ENCODE measurements around the gene COG2.
"Not testable (repeated sequence)": the region's sequence is repeated elsewhere in the genome, so short reads cannot be mapped to it uniquely, and the experiment has no call there.

Gene COG2

DNA sequence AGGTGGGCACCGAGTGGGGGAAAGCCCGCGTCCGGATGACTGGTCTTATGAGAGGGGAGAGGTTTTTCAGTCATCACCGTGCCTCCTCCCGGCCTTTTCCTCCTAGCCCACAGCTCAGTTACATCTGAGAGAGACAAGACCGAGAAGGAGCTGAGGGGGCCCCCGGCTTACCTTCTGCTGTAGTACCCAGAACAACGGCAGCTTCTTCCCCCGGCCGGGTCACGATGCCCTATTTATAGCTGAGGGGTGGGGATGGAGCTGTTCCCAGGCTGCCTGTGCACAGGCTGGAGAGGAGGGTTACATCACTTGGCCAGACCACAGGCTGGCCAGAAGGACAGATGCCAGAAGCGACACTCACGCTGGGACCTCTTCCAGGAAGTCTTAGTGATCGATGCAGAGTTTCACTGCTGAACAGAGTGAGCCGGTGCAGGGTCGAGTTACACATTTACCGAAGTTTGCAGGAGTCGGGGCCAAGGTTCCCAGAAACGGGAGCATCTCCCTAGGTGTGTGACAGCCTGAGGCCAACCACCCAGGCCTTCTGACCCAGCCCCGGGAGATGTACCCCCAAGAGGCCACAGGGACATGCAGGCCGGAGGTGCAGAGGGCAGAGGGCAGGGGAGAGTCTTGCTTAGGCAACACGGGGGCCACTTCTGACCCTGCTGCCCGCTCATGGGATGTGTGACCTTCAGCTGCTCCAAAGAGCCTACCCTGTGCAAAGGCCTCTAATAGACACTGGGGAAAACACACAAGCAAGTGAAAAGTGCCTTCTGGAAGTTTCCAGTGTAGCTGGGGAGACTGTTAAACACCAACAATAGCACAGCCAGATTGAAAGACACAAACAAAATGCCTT lies 71.9 kb downstream of the COG2 start, which contains the start of gene AGT:
AGT (minus strand) TSS at position 208 of the 850 bp plus-strand sequence. CDS start 3,299 bp downstream, outside the sequence.
- DNase-seq (ENCODE audit: low spot score in 2 of 2) (no peak), ATAC-seq (ENCODE audit: low read depth) (no peak)
- H3K27ac Mint-ChIP-seq = no peak within 1 kb of the TSS
- H3K36me3 Mint-ChIP-seq = peaks cover 2% of the 10 kb centered on the region
- H3K4me1 Mint-ChIP-seq = no peaks in the 10 kb centered on the region
- peaks cover 2% of the 10 kb centered on the region for H3K9me3 Mint-ChIP-seq
- no peak within 1 kb of the TSS for H3K4me3 Mint-ChIP-seq
- H3K27me3 Mint-ChIP-seq = peaks cover 12% of the 10 kb centered on the region

DNA sequence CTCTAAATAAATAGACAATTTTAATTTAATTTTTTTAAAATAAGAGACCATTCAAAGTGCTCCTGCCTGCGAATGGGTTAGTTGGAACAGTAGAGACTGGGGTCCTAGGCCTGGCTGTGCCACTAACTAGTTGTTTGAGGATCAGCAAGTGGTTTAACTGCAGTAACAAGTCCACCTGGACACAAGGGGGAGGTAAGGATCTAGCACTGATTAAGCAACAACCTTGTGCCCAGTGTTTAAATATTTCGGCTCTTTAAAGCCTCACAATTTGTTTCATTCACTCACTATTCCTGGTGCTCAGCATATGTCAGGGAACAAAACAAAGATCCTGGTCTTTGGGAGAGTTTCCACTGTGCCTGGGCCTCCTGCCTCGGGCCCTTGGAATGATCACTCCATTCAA lies 73.2 kb downstream of the COG2 start:
- Mint-ChIP-seq H3K27me3 (peaks cover 12% of the 10 kb centered on the region), H3K36me3 (peaks cover 2% of the 10 kb centered on the region), H3K4me3 (no peak overlapping the region), H3K4me1 (no peaks in the 10 kb centered on the region), H3K9me3 (peaks cover 3% of the 10 kb centered on the region), H3K27ac (no peak overlapping the region)
- no peak for ATAC-seq (ENCODE audit: low read depth)
- DNase-seq (ENCODE audit: low spot score in 2 of 2) = no peak

DNA sequence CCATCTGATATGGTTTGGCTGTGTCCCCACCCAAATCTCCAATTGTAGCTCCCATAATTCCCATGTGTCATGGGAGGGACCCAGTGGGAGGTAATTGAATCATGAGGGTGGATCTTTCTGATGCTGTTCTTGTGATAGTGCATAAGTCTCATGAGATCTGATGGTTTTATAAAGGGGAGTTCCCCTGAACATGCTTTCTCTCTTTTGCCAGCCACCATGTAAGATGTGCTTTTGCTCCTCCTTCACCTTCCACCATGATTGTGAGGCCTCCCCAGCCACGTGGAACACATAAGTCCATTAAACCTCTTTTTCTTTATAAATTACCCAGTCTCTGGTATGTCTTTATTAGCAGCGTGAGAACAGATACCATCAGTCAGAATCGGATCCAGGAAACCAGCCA lies 74.2 kb downstream of the COG2 start:
- not testable (repeated sequence) for H3K9me3 Mint-ChIP-seq; H3K27ac Mint-ChIP-seq; H3K4me1 Mint-ChIP-seq; ATAC-seq (ENCODE audit: low read depth); DNase-seq (ENCODE audit: low spot score in 2 of 2); H3K36me3 Mint-ChIP-seq; H3K4me3 Mint-ChIP-seq
- H3K27me3 Mint-ChIP-seq = peaks cover 12% of the 10 kb centered on the region

DNA sequence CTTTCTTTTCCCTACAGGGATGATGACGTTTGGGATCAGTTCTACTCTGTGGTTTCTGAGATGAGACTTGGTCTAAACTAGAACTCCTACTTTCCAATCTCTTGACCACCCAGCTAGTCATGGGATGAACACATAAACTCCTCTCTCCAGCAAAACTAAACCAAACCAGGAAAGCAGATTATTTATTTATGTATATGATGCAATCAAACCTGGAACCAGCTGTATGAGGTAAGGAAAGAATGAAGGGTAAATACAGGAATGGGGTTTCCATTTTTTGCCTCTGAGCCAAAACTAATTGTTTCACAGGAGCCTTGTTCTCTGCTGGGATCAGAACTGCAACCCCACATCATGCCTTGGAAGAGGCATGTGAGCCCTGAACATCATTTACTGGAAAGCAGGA lies 75.0 kb downstream of the COG2 start:
- Mint-ChIP-seq H3K36me3 (peaks cover 6% of the 10 kb centered on the region), H3K4me1 (no peaks in the 10 kb centered on the region), H3K27me3 (peaks cover 12% of the 10 kb centered on the region), H3K27ac (no peak overlapping the region), H3K4me3 (no peak overlapping the region), H3K9me3 (peaks cover 10% of the 10 kb centered on the region)
- DNase-seq (ENCODE audit: low spot score in 2 of 2) (no peak), ATAC-seq (ENCODE audit: low read depth) (no peak)

DNA sequence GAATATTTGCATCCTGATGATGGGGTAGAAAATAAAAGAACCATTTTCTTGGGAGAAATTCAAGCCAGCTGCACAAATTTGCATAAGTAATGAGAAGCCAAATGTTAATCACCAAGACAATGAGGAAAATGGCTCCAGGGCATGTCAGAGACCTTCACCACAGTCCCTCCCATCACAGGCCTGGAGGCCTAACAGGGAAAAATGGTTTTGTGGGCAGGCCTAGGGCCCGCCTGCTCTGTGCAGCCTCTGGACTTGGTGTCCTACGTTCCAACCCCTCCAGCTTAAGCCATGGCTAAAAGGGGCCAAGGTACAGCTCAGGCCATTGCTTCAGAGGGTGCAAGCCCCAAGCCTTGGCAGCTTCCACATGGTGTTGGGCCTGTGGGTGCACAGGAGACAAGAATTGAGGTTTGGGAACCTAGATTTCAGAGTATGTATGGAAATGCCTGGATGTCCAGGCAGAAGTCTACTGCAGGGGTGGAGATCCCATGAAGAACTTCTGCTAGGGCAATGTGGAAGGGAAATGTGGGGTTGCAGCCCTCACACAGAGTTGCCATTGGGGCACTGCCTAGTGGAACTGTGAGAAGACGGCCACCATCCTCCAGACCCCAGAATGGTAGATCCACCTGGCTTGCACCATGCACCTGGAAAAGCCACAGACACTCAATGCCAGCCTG lies 79.7 kb downstream of the COG2 start:
- not testable (repeated sequence) for H3K4me1 Mint-ChIP-seq; H3K36me3 Mint-ChIP-seq; ATAC-seq (ENCODE audit: low read depth); H3K4me3 Mint-ChIP-seq; H3K27me3 Mint-ChIP-seq; H3K27ac Mint-ChIP-seq; DNase-seq (ENCODE audit: low spot score in 2 of 2)
- peaks cover 11% of the 10 kb centered on the region for H3K9me3 Mint-ChIP-seq

DNA sequence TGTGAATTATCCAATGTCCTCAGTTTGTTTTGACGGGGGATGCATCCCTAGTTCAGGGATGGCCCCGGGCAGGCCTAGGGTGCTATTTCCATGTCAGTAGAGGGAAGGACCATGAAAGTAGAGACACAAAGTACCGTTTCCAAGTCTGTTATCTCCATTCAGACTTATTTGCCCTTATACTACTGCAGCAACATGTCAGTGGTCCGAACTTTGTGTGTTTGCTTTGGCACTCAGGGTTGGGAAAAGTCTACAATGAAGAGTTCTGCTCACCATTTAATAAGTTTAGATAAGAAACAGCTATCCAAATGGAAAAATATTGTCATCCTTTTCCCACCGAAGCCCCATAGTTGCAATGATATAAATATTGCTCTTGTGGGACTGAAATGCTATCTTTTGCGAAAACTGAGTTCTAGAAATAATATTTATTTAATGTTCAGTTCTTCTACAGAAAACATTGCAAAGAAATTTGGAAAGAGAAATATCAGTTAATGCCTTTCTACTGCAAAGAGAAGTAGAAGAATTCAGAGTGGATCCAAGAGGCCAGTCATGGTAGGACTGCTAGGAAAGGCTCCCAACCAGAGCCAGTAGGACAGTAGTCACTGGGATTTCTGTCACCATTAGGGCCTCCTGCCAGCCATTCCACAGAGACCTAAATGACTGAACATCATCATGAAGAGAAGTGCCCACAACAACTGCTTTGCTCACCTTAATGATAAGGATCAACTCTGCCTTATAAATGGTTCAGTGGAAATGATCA lies 83.2 kb downstream of the COG2 start:
- Mint-ChIP-seq H3K4me3 (no peak overlapping the region), H3K9me3 (peaks cover 11% of the 10 kb centered on the region), H3K27me3 (peaks cover 5% of the 10 kb centered on the region), H3K27ac (no peak overlapping the region), H3K4me1 (no peaks in the 10 kb centered on the region), H3K36me3 (peaks cover 4% of the 10 kb centered on the region)
- no peak for DNase-seq (ENCODE audit: low spot score in 2 of 2)
- no peak for ATAC-seq (ENCODE audit: low read depth)

DNA sequence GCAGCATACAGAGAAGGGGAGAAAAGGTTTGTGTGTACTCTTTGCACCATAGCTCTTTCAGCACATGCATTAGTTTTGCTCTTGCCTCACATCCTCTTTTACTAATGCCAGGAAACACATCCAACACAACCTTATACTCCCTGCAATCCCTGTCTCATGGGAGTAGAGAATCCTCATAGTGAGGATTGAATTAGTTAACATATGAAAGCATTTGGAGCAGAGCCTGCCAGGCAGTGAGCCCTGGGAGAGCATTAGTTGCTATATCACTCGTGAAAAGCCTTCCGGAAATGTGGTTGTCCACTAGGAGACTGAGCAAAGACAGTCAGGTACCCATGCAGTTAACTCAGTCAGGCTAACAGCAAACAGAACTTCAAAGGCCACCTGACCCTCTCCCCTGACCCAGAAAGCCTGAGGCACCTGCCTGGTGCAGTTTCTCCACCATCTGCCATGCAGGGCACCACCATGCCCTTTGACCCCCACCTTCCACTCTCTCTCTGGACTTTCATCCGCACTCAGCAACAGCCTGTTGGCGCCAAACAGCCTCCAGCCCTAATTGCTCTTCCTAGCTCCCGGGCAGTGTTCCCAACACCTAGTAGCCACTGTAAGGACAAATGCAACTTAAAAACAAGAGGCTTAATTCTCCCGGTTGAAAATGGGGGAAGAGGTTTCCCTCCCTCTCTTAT lies 86.6 kb downstream of the COG2 start:
- no peak overlapping the region for H3K27ac Mint-ChIP-seq
- ATAC-seq (ENCODE audit: low read depth) = no peak
- no peaks in the 10 kb centered on the region for H3K4me1 Mint-ChIP-seq
- no peak for DNase-seq (ENCODE audit: low spot score in 2 of 2)
- no peaks in the 10 kb centered on the region for H3K36me3 Mint-ChIP-seq
- peaks cover 4% of the 10 kb centered on the region for H3K27me3 Mint-ChIP-seq
- H3K4me3 Mint-ChIP-seq = no peak overlapping the region
- H3K9me3 Mint-ChIP-seq = no peaks in the 10 kb centered on the region

DNA sequence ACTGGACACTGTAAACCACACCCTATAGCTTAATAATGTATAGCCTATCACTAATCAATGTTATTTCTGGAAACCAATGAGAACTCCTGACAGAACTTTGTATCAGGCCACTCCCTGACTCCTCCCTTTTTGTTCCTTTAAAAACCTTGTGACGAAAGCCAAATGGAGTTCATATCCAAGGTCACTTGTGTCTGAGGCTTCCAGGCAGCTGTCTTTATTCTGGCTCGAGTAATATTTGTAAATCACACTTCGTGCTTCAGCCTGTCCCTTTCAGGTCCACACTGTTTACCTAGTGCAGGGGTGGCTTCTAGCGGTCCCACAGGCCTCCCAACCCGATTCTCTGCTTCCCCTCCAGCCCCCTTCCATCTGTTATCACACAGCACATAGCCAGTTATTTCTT lies 88.7 kb downstream of the COG2 start:
- Mint-ChIP-seq H3K4me3 (no peak overlapping the region), H3K9me3 (no peaks in the 10 kb centered on the region)
- no peak for ATAC-seq (ENCODE audit: low read depth)

DNA sequence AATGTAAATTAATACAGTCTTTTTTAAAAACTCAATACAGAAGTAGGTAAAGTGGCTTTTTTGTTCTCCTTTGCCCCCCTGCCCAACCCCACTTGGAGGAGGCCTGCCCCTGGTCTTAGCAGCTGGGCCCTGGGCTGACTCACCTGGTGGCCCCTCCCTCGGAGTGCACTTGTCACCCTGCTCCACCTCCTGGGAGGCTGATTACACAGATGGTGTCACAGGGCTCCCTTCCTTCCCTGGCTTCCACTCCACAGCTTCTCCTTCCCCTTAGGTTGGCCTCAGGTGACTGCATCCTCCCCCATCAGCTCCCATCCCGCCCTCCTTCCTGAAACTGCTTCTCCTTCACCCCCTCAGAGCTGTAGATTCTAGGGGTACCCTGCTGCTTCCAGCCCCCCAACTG lies 93.2 kb downstream of the COG2 start:
- no peak overlapping the region for H3K4me3 Mint-ChIP-seq
- no peaks in the 10 kb centered on the region for H3K4me1 Mint-ChIP-seq
- peaks cover 7% of the 10 kb centered on the region for H3K27me3 Mint-ChIP-seq
- H3K9me3 Mint-ChIP-seq = no peaks in the 10 kb centered on the region
- no peak overlapping the region for H3K27ac Mint-ChIP-seq
- no peaks in the 10 kb centered on the region for H3K36me3 Mint-ChIP-seq
- DNase-seq (ENCODE audit: low spot score in 2 of 2) (no peak), ATAC-seq (ENCODE audit: low read depth) (no peak)

More for the DNA sequence above, 88.7 kb downstream of the COG2 start:
- Mint-ChIP-seq H3K27ac (no peak overlapping the region), H3K36me3 (no peaks in the 10 kb centered on the region), H3K27me3 (peaks cover 4% of the 10 kb centered on the region), H3K4me1 (no peaks in the 10 kb centered on the region)
- no peak for DNase-seq (ENCODE audit: low spot score in 2 of 2)

DNA sequence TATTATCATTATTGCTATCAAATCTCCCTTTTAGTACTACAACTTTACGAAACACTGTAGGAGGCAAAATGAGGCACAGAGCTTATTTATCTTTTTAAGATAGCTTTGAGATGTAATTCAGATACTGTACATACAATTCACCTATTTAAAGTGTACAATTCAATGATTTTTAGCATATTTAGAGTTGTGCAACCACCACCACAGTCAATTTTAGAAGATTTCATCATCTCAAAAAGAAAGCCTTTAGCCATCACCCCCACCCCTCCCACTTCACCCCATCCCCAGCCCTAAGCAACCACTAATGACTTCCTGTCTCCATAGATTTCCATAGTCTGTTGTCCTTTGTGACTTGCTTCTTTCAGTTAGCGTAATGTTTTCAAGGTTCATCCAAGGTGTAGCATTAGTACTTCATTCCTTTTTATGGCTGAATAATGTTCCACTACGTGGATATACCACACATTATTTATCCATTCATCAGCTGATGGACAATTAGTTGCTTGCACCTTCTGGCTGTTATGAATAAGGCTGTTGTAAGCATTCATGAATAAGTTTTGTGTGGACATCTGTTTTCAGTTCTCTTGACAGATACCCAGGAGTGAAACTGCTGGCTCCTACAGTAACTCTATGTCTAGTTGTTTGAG lies 95.5 kb downstream of the COG2 start:
- Mint-ChIP-seq H3K36me3 (no peaks in the 10 kb centered on the region), H3K27me3 (peaks cover 7% of the 10 kb centered on the region), H3K4me1 (peaks cover 3% of the 10 kb centered on the region), H3K9me3 (no peaks in the 10 kb centered on the region), H3K4me3 (no peak overlapping the region), H3K27ac (no peak overlapping the region)
- no peak for DNase-seq (ENCODE audit: low spot score in 2 of 2)
- ATAC-seq (ENCODE audit: low read depth) = no peak

DNA sequence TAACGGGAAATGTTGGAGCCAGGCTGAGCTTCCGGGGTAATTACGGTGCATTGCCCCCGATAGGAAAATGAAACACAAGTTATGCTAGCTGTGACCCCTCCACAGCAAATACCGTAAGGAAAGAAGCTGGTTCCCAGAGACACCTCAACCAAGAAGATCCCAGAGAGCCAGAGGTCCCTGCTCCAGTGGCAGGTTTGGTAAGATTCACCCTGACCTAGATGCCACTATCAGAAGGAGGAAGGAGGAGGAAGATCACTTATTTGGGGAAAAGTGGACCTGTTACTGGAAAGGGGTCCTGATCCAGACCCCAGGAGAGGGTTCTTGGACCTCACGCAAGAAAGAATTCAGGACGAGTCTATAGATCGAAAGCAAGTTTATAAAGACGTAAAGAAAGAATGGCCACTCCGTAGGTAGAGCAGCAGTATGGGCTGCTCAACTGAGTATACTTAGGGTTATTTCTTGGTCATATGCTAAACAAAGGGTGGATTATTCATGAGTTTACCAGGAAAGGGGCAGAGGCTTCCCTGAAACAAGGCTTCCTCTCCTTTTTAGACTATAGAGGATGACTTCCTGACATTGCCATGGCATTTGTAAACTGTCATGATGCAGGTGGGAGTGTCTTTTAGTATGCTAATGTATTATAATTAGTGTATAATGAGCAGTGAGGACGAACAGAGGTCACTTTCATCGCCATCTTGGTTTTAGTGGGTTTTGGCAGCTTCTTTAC lies 97.4 kb downstream of the COG2 start:
- H3K9me3 Mint-ChIP-seq = no peaks in the 10 kb centered on the region
- no peak for ATAC-seq (ENCODE audit: low read depth)
- peaks cover 3% of the 10 kb centered on the region for H3K4me1 Mint-ChIP-seq
- H3K27me3 Mint-ChIP-seq = peaks cover 7% of the 10 kb centered on the region
- H3K4me3 Mint-ChIP-seq = no peak overlapping the region
- no peaks in the 10 kb centered on the region for H3K36me3 Mint-ChIP-seq
- H3K27ac Mint-ChIP-seq = no peak overlapping the region
- no peak for DNase-seq (ENCODE audit: low spot score in 2 of 2)

Data from memory B cell (primary cell).